Fibroblast of peridontal ligament (primary cell): ENCODE data around the gene SHFL.

Source experiments
- DNase-seq: peaks from one replicate; pipeline ENCODE4 v3.0.0-alpha.2; 2010; ENCODE audit errors: extremely low read depth

Gene SHFL

GRCh38 chr19:10134040-10134439, 47.9 kb downstream of the SHFL start:
- no peak for DNase-seq

GRCh38 chr19:10135551-10136334, 49.6 kb downstream of the SHFL start:
- no peak for DNase-seq

- no peak for DNase-seq
These were observed 50.8 kb downstream of the SHFL start for GRCh38 chr19:10136936-10137335.

- no peak for DNase-seq
These were observed 51.9 kb downstream of the SHFL start for GRCh38 chr19:10137751-10138682.

- DNase-seq = no peak
These were observed 53.0 kb downstream of the SHFL start for GRCh38 chr19:10138879-10139795.

GRCh38 chr19:10139952-10140351, 53.8 kb downstream of the SHFL start:
- DNase-seq = no peak

- DNase-seq = no peak
These were observed 55.4 kb downstream of the SHFL start for GRCh38 chr19:10141479-10141878.

- no peak for DNase-seq
These were observed 55.9 kb downstream of the SHFL start for GRCh38 chr19:10141973-10142372.
